Brain microvascular endothelial cell (primary cell): Measurements from ENCODE around the gene BMI1.

Experiments used
- DNase-seq: peaks from one replicate; pipeline ENCODE4 v3.0.0-alpha.2; 2020
- H3K27ac ChIP-seq: fragments of 250-450 bp; sonication (Bioruptor Pico); 2 replicates; pipeline ENCODE4 v1.5.1; 2020; ENCODE audit warnings: mild to moderate bottlenecking, moderate library complexity
- H3K27me3 ChIP-seq: fragments of 250-450 bp; sonication (Bioruptor Pico); replicated peaks from 2 replicates; pipeline ENCODE4 v1.5.1; 2020; ENCODE audit warnings: mild to moderate bottlenecking
- H3K36me3 ChIP-seq: fragments of 250-450 bp; sonication (Bioruptor Pico); replicated peaks from 2 replicates; pipeline ENCODE4 v1.5.1; 2020; ENCODE audit warnings: mild to moderate bottlenecking
- H3K4me3 ChIP-seq: 2 replicates; pipeline ENCODE4 v1.5.1; 2011; ENCODE audit warnings: low read depth, mild to moderate bottlenecking, control low read depth, low read length, moderate library complexity
- in situ Hi-C: cut with HindIII; loops from 2 replicates; pipeline ENCODE4 v1.10.0; 2017; ENCODE audit warnings: low sequenced_read_pairs, low pct_ligation_motif_present
- TF ChIP-seq, protein P1 (sequence below): IDR thresholded peaks from 2 replicates; pipeline ENCODE4 v1.5.1; 2011; ENCODE audit warnings: low read depth, mild to moderate bottlenecking, moderate library complexity, low read length, control low read depth, inconsistent platforms; ENCODE audit errors: missing control alignments

BMI1 gene

DNA sequence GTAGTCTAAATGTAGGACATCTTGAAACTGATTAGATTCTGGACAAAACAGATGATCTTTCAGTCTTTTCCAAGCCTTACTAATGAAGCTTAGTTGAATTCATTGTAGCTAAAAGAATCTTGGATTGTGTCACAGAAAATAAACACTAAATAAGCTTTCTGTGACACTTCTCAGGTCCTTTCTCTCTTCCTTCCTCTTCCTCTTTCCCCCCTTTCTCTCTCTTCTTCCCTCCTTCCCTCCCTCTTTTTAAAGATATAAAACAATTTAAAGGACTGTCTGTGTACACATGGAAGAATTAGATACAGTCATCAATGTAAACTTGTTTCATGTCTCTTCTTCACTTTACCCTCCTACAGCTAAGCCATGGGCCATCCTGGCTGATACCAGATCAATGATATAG lies 10.0 kb upstream of the BMI1 start:
- TF ChIP-seq, protein P1, sequence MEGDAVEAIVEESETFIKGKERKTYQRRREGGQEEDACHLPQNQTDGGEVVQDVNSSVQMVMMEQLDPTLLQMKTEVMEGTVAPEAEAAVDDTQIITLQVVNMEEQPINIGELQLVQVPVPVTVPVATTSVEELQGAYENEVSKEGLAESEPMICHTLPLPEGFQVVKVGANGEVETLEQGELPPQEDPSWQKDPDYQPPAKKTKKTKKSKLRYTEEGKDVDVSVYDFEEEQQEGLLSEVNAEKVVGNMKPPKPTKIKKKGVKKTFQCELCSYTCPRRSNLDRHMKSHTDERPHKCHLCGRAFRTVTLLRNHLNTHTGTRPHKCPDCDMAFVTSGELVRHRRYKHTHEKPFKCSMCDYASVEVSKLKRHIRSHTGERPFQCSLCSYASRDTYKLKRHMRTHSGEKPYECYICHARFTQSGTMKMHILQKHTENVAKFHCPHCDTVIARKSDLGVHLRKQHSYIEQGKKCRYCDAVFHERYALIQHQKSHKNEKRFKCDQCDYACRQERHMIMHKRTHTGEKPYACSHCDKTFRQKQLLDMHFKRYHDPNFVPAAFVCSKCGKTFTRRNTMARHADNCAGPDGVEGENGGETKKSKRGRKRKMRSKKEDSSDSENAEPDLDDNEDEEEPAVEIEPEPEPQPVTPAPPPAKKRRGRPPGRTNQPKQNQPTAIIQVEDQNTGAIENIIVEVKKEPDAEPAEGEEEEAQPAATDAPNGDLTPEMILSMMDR: no peak
- in situ Hi-C loops: no loop called here
- no peak overlapping the region for H3K4me3 ChIP-seq
- no peaks in the 10 kb centered on the region for H3K36me3 ChIP-seq
- H3K27me3 ChIP-seq: no peaks in the 10 kb centered on the region
- no peak overlapping the region for H3K27ac ChIP-seq
- no peak for DNase-seq

DNA sequence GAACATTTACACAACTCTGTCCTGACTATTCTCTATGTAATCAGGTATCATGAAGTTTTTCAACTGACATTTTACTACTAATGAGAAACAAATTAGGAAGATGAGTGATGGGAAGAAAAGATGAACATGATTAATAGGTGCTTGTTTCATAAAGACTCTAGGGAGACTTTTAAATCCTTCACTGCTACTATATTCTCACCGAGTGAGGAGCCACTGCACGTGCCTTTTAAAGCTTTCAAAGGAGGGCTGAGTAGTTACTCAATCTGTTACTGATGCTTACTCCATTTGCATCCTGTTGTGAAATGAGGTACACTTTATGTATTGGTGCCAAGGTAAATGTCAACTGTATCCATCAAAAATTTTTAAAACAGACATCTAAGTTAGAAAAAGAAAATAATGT lies 6.0 kb upstream of the BMI1 start:
- no peak for DNase-seq
- H3K27me3 ChIP-seq: no peaks in the 10 kb centered on the region
- no peaks in the 10 kb centered on the region for H3K36me3 ChIP-seq
- TF ChIP-seq, protein P1: no peak
- no peak overlapping the region for H3K4me3 ChIP-seq
- in situ Hi-C loops: no loop called here
- H3K27ac ChIP-seq: no peak overlapping the region

DNA sequence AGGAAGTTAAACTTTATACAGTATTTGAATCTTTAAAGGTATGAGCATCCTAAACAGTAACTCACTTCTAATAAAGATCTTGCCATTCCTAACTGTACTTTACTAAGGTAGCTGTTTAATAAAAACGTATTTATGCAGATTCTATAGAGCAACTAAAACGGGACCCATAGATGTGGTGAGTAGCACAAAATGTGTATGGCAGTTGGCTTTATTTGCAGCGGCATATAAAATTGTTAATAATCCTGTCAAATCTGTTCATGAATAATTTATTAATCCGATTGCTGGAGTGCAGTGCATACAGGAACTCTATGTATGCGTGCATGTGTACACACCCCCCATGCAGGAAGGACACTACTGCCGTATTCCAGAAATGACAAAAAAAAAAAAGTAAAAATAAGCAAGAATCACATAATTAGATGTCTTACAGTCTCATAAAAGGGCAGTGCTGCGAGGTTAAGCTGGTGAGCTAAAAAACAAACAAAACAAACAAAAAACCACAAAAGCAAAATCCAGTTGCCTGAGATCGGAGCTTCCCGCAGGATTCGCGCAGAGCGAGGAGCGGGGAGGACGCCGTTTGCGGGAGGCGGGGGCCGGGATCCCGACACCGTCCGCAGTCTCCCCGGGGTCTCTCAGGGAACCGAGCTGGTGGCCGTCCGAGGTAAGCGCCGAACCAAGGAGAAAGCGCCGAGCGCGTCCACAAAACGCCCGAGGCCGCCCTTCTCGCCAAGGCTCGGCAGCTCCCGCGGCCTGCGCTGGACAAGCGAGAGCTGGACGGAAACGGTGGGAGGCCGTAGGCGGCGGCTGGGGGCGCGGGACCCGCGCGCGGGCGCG lies 5.2 kb upstream of the BMI1 start:
- H3K27me3 ChIP-seq: no peaks in the 10 kb centered on the region
- H3K4me3 ChIP-seq: peak overlapping the region; percentile 78
- TF ChIP-seq, protein P1: no peak
- no peaks in the 10 kb centered on the region for H3K36me3 ChIP-seq
- H3K27ac ChIP-seq: peak overlapping the region; percentile 92
- DNase-seq: no peak
- in situ Hi-C loops: no loop called here

DNA sequence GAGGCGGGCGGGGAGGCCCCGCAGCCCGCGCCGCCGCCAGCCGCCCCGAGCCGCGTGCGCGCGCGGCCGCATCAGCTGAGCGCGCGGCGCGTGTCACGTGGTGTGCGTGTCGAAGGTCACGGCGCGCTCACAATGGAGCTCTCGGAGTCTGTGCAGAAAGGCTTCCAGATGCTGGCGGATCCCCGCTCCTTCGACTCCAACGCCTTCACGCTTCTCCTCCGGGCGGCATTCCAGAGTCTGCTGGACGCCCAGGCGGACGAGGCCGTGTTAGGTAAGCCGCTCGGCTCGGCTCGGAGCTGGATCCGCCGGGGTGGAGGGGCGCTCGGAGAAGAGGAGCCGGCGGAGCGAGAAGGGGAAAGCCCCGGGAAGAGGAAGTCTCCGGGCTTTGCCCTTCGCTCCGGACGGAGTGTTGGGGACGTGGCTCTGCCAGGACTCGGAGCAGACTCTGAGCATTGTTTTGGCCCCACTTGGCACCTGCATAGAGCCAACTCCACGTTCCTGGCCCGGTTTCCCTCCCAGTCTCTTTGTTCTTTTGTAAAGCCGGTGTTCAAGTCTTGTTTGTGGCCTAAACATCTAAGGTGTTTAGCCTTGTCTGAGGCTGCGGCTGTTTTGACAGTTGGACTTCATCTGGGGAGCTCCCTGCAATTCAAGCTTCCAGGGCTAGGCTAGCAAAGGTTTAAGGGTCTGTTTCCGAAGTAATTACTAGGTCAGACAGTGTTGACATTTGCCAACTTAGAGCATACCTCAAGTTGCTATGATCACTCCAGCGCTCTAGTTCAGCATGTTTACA lies 4.4 kb upstream of the BMI1 start, which contains the start of gene COMMD3:
Gene COMMD3, plus strand, starts transcription at position 103 of the 790 bp plus-strand sequence. Its CDS starts 30 bp downstream, at position 133.
- TF ChIP-seq, protein P1: no peak
- no peaks in the 10 kb centered on the region for H3K36me3 ChIP-seq
- H3K27ac ChIP-seq: peak within 1 kb of the TSS; percentile 92
- peak; percentile 76 for DNase-seq
- in situ Hi-C loops: no loop called here
- no peaks in the 10 kb centered on the region for H3K27me3 ChIP-seq
- peak within 1 kb of the TSS; percentile 78 for H3K4me3 ChIP-seq

DNA sequence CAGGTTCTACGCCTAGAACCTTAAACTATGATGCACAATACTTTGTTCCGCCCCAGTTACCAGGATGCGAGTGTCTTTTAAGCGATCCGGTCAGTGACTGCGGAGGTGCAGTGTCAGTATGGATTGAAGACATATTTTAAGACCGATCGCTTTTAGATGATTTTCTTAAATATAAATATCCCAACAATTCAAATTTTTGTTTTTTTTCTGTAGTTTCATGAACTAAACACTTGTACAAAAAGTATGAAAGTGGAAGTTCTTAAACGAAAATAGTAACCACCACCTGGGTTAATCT lies 3.9 kb upstream of the BMI1 start:
- TF ChIP-seq, protein P1: no peak
- H3K27ac ChIP-seq: peak overlapping the region; percentile 92
- H3K27me3 ChIP-seq: no peaks in the 10 kb centered on the region
- no peak for DNase-seq
- no peaks in the 10 kb centered on the region for H3K36me3 ChIP-seq
- in situ Hi-C loops: no loop called here
- peak overlapping the region; percentile 78 for H3K4me3 ChIP-seq
